ENCODE results near the gene SPI1.
"Not testable (repeated sequence)": the region's sequence is repeated elsewhere in the genome, so short reads cannot be mapped to it uniquely, and the experiment has no call there.

The SPI1 gene

GRCh38 chr11:47317064-47317828 lies 61.1 kb downstream of the SPI1 start:
- DNase-seq = no peak

- not testable (repeated sequence) for DNase-seq
These were observed 61.8 kb downstream of the SPI1 start for GRCh38 chr11:47316501-47316900.

GRCh38 chr11:47314992-47315391 lies 63.4 kb downstream of the SPI1 start:
- no peak for DNase-seq

- no peak for DNase-seq
These were observed 70.1 kb downstream of the SPI1 start for GRCh38 chr11:47308050-47308823.

- no peak for DNase-seq
These were observed 71.9 kb downstream of the SPI1 start for GRCh38 chr11:47306484-47306844.

GRCh38 chr11:47305734-47306483 lies 72.4 kb downstream of the SPI1 start:
- no peak for DNase-seq
